Measurements from ENCODE around the gene EBLN1. TPM values are rescaled to one million over a fixed set of nuclear protein-coding genes. Genes with fewer than 3 reads are reported as not detected.

EBLN1 gene
- total RNA-seq = not detected in 2 replicates

DNA sequence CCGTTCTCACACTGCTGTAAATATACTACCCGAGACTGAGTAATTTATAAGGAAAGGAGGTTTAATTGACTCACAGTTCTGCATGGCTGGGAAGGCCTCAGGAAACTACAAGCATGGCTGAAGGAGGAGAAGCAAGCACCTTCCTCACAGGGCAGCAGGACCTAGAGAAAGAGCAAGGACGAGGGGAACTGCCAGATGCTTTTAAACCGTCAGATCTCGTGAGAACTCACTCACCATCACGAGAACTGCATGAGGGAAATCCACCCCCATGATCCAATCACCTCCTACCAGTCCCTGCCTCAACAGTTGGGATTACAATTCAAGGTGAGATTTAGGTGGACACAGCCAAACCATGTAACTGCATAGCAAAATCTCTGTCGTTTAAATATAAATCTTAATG is at the start of gene EBLN1:
Gene EBLN1, minus strand, starts transcription at position 174 of the 400 bp plus-strand sequence. CDS start 8,032 bp downstream, outside the sequence.

Other genes with a start within 250 kb of the EBLN1 start
- 66.7 and 73.5 TPM in 2 replicates for gene DNAJC1, start 214.3 kb downstream of the EBLN1 start, total RNA-seq
- 57.8 and 59.4 TPM in 2 replicates for gene COMMD3, start 98.4 kb upstream of the EBLN1 start, total RNA-seq
- 35.0 and 50.9 TPM in 2 replicates for gene BMI1, start 103.1 kb upstream of the EBLN1 start, total RNA-seq
- not detected in 2 replicates for gene SPAG6, start 127.5 kb upstream of the EBLN1 start, total RNA-seq

Measured in smooth muscle cell of bladder (primary cell).